GM12892 (cell line): ENCODE measurements around the gene DAB1.

Experiments used
- DNase-seq: peaks from one replicate; pipeline ENCODE4 v3.0.0; 2011; ENCODE audit not compliant: insufficient read length
- FAIRE-seq: peaks from 2 replicates; lab custom pipeline; 2011; peaks lifted over from hg19 to GRCh38; lab: Jason Lieb, UNC
- POLR2A ChIP-seq: IDR thresholded peaks from 2 replicates; pipeline ENCODE4 v1.6.1; 2011; ENCODE audit warnings: low read depth, low read length, control low read depth
- POLR2AphosphoS5 ChIP-seq: IDR thresholded peaks from 2 replicates; pipeline ENCODE4 v1.6.1; 2011; ENCODE audit warnings: low read depth, low read length, control low read depth
- TAF1 ChIP-seq: IDR thresholded peaks from 2 replicates; pipeline ENCODE4 v1.6.1; 2011; ENCODE audit warnings: low read depth, mild to moderate bottlenecking, control low read depth, low read length, borderline replicate concordance

The DAB1 gene

DNA sequence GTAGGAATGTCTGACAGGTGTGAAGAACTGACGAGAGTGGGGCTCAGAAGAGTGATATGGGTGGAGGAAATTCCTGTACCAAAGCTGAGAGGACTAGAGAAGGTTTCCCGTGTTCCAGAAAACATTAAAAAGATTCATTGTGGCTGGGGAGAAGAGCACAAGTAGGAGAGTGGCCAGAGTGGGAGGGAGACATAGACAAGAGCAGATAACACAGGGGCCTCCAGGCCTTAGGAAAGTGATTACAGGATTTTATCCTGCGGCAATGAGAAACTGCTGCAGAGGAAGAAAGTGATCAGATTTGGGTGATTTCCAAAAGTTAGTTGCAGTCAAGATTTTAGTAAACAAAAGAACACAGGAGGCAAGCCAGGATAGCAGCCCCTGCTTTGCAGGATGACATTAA lies 465.9 kb downstream of the DAB1 start:
- TF ChIP-seq POLR2AphosphoS5 (no peak), POLR2A (no peak), TAF1 (no peak)
- FAIRE-seq (no peak), DNase-seq (no peak)

DNA sequence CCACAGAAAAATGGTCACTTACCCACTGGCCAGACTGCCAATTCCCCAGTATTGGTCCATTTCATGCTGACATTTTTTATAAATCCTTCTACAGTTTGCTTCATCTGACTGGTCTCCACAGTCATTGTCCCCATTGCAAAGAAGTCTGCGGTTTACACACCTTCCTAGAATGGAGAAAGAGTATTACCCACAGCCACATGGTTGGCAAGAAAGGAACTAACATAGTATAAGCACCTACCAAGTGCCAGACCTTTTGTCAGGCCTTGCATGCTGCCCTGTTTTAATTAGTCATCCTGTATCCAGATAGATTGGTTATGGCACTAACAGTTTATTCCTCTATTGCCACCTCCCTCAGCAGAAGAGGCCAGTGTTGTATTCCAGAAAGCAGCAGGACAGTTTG lies 469.2 kb downstream of the DAB1 start:
- no peak for DNase-seq
- FAIRE-seq, result no peak
- TF ChIP-seq TAF1 (no peak), POLR2AphosphoS5 (no peak), POLR2A (no peak)

DNA sequence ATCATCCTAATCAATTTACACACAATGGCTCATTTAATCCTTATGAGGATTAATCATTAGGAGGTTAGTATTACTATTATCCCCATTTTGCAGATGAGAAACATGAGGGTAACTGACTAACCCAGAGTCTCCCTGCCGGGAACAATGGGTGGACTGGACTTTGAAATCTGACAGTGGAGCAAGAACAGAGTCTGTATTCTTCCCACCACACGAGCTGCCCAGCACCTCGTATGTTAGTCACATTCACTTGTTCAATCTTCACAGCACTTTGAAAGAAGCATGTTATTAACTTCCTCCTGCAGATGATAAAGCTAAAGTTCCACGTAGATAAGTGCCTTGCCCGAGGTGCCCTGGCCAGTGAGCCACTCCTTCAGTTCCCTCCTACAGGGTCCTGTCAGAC lies 470.5 kb downstream of the DAB1 start:
- TF ChIP-seq POLR2A (no peak), TAF1 (no peak), POLR2AphosphoS5 (no peak)
- no peak for DNase-seq
- FAIRE-seq, result no peak

DNA sequence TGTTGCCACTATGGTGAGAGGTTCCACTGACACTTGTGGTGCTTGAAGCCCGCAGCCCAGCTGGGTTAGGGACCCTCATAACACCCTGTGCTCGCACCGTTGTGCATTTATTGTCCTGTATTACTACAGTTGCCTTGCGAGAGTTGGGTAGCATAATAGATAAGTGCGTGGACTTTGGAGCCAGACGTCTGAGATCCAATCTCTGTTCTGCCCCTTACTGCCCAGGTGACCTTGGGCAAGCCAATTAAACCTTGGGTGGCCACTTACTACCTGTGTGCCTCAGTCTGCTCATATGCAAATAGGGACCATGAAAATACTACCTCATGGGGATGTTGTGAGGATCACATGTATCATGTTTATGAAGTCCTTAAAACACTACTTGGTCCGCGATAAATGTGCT lies 471.4 kb downstream of the DAB1 start:
- TF ChIP-seq TAF1 (no peak), POLR2AphosphoS5 (no peak), POLR2A (no peak)
- DNase-seq (no peak), FAIRE-seq (no peak)

DNA sequence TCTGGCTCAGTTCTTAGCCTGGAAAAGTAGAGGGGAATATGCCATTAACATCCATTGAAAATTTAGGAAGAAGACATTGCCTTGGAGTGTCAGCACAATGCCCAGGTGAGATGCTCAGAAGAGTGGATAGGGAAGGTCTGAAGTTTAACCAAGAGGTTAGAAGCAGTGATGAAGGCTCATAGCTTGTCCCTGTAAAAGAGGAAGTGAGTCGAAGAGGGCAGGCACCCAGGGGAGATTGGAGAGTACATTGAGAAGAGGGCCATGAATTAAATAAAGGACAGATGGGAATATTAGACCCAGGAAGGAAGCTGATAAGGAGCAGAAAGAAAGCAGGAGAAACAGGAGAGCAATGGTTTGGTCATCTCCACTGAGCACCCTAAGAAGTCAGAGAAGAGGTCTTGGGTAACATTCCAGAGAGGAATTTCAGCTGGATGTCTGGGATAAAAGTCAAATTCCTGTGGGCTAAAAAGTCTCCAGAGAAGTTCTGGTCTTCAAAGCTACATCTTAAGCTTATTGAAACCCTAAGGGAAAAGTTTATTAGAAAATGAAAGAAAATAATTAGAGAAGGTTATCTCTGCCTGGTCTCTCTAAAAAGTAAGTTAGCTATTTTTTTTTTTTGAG lies 475.3 kb downstream of the DAB1 start:
- FAIRE-seq, result no peak
- no peak for DNase-seq
- TF ChIP-seq POLR2AphosphoS5 (no peak), POLR2A (no peak)
